ENCODE measurements around the gene VMP1.
"Not testable (repeated sequence)": the region's sequence is repeated elsewhere in the genome, so short reads cannot be mapped to it uniquely, and the experiment has no call there.

The VMP1 gene

GRCh38 chr17:59863616-59864015, 156.2 kb downstream of the VMP1 start:
- no peak overlapping the region for H3K27ac ChIP-seq (ENCODE audit: low read depth, low read length, severe bottlenecking)
- H3K4me1 ChIP-seq (ENCODE audit: control insufficient read depth, insufficient read depth, low read length, poor library complexity, severe bottlenecking): no peaks in the 10 kb centered on the region
- no peak overlapping the region for H3K4me3 ChIP-seq (ENCODE audit: extremely low read depth, insufficient read depth, low read length, poor library complexity, severe bottlenecking)
- H3K36me3 ChIP-seq (ENCODE audit: control insufficient read depth, insufficient read depth, low read length): peaks cover 51% of the 10 kb centered on the region
- no peaks in the 10 kb centered on the region for H3K9me3 ChIP-seq (ENCODE audit: control insufficient read depth, low read length)
- WGBS, 2 experiments (ENCODE audit: insufficient coverage in 2 of 2): 90 to 100% methylated on average over 2 of the region's 3 CpGs

GRCh38 chr17:59869941-59870218, 162.4 kb downstream of the VMP1 start:
- peaks cover 4% of the 10 kb centered on the region for H3K4me1 ChIP-seq (ENCODE audit: control insufficient read depth, insufficient read depth, low read length, poor library complexity, severe bottlenecking)
- peaks cover 29% of the 10 kb centered on the region for H3K36me3 ChIP-seq (ENCODE audit: control insufficient read depth, insufficient read depth, low read length)
- H3K9me3 ChIP-seq (ENCODE audit: control insufficient read depth, low read length): no peaks in the 10 kb centered on the region
- no peak overlapping the region for H3K27ac ChIP-seq (ENCODE audit: low read depth, low read length, severe bottlenecking)
- no peak overlapping the region for H3K4me3 ChIP-seq (ENCODE audit: extremely low read depth, insufficient read depth, low read length, poor library complexity, severe bottlenecking)
- WGBS, 2 experiments (ENCODE audit: insufficient coverage in 2 of 2): 100% methylated on average over 1 of the region's 1 CpG

DNA sequence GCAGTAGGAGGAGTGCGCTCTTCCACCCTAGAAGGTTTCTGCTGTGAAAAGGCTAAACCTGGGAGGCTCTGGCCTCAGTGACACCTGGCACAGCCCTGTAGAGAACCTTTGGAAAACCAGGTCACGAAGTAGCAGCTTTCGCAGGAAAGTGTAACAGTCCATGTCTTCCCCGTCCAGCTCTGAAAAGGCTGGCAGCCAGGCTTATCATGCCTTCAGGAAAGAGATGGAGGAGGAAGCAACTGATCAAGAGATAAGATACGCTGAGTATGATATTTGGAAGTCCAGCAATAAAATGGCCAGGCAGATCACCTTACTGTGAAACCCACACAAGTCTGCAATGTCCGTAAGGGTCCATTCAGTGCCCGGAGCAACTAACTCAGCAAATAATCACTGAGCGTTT, 163.0 kb downstream of the VMP1 start:
- H3K4me3 ChIP-seq (ENCODE audit: extremely low read depth, insufficient read depth, low read length, poor library complexity, severe bottlenecking): no peak overlapping the region
- peaks cover 4% of the 10 kb centered on the region for H3K4me1 ChIP-seq (ENCODE audit: control insufficient read depth, insufficient read depth, low read length, poor library complexity, severe bottlenecking)
- H3K27ac ChIP-seq (ENCODE audit: low read depth, low read length, severe bottlenecking): no peak overlapping the region
- peaks cover 31% of the 10 kb centered on the region for H3K36me3 ChIP-seq (ENCODE audit: control insufficient read depth, insufficient read depth, low read length)
- 93 to 100% methylated on average over 7 to 8 of the region's 8 CpGs for WGBS, 2 experiments (ENCODE audit: insufficient coverage in 2 of 2)
- H3K9me3 ChIP-seq (ENCODE audit: control insufficient read depth, low read length): no peaks in the 10 kb centered on the region

DNA sequence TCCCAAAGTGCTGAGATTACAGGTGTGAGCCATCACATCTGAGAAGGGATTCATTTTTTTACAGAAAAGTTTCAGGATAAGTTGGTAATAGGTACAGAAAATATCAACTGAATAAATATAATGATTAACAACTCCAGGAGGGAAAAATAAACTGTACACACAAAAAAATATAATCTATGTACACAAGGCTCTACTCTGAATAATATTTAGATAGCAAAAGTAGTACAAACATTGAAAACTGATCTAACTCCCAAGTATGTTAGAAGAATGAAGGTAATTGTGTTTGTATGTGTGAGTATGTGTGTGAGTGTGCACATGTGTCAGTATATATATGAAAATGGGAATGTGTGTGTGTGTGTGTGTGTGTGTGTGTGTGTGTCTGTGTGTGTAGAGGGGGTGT, 164.9 kb downstream of the VMP1 start:
- Histone ChIP-seq H3K27ac (ENCODE audit: low read depth, low read length, severe bottlenecking) (no peak overlapping the region), H3K36me3 (ENCODE audit: control insufficient read depth, insufficient read depth, low read length) (peaks cover 44% of the 10 kb centered on the region), H3K4me1 (ENCODE audit: control insufficient read depth, insufficient read depth, low read length, poor library complexity, severe bottlenecking) (peaks cover 4% of the 10 kb centered on the region), H3K9me3 (ENCODE audit: control insufficient read depth, low read length) (no peaks in the 10 kb centered on the region), H3K4me3 (ENCODE audit: extremely low read depth, insufficient read depth, low read length, poor library complexity, severe bottlenecking) (no peak overlapping the region)

GRCh38 chr17:59873414-59873813, 166.0 kb downstream of the VMP1 start:
- not testable (repeated sequence) for H3K27ac ChIP-seq (ENCODE audit: low read depth, low read length, severe bottlenecking); H3K4me3 ChIP-seq (ENCODE audit: extremely low read depth, insufficient read depth, low read length, poor library complexity, severe bottlenecking); H3K9me3 ChIP-seq (ENCODE audit: control insufficient read depth, low read length); H3K4me1 ChIP-seq (ENCODE audit: control insufficient read depth, insufficient read depth, low read length, poor library complexity, severe bottlenecking)
- WGBS, 2 experiments (ENCODE audit: insufficient coverage in 2 of 2): 93 to 100% methylated on average over 3 of the region's 8 CpGs
- peaks cover 50% of the 10 kb centered on the region for H3K36me3 ChIP-seq (ENCODE audit: control insufficient read depth, insufficient read depth, low read length)

- Histone ChIP-seq H3K9me3 (ENCODE audit: control insufficient read depth, low read length) (no peaks in the 10 kb centered on the region), H3K36me3 (ENCODE audit: control insufficient read depth, insufficient read depth, low read length) (peaks cover 54% of the 10 kb centered on the region), H3K27ac (ENCODE audit: low read depth, low read length, severe bottlenecking) (no peak overlapping the region), H3K4me1 (ENCODE audit: control insufficient read depth, insufficient read depth, low read length, poor library complexity, severe bottlenecking) (peaks cover 4% of the 10 kb centered on the region), H3K4me3 (ENCODE audit: extremely low read depth, insufficient read depth, low read length, poor library complexity, severe bottlenecking) (no peak overlapping the region)
- WGBS, 2 experiments (ENCODE audit: insufficient coverage in 2 of 2): 90% methylated on average over 2 of the region's 2 CpGs; no CpG with 5 or more reads in 1 of the 2 experiments
Measured at GRCh38 chr17:59874376-59874775, 166.9 kb downstream of the VMP1 start.

- no peak overlapping the region for H3K27ac ChIP-seq (ENCODE audit: low read depth, low read length, severe bottlenecking)
- WGBS, 2 experiments (ENCODE audit: insufficient coverage in 2 of 2): no CpG with 5 or more reads among the region's 3 CpGs
- H3K4me1 ChIP-seq (ENCODE audit: control insufficient read depth, insufficient read depth, low read length, poor library complexity, severe bottlenecking): no peaks in the 10 kb centered on the region
- H3K4me3 ChIP-seq (ENCODE audit: extremely low read depth, insufficient read depth, low read length, poor library complexity, severe bottlenecking): no peak overlapping the region
- peaks cover 64% of the 10 kb centered on the region for H3K36me3 ChIP-seq (ENCODE audit: control insufficient read depth, insufficient read depth, low read length)
- no peaks in the 10 kb centered on the region for H3K9me3 ChIP-seq (ENCODE audit: control insufficient read depth, low read length)
Measured at GRCh38 chr17:59876107-59876506, 168.7 kb downstream of the VMP1 start.

GRCh38 chr17:59877965-59878364, 170.5 kb downstream of the VMP1 start:
- H3K36me3 ChIP-seq (ENCODE audit: control insufficient read depth, insufficient read depth, low read length): peaks cover 66% of the 10 kb centered on the region
- no peaks in the 10 kb centered on the region for H3K4me1 ChIP-seq (ENCODE audit: control insufficient read depth, insufficient read depth, low read length, poor library complexity, severe bottlenecking)
- H3K4me3 ChIP-seq (ENCODE audit: extremely low read depth, insufficient read depth, low read length, poor library complexity, severe bottlenecking): no peak overlapping the region
- H3K27ac ChIP-seq (ENCODE audit: low read depth, low read length, severe bottlenecking): no peak overlapping the region
- WGBS, 2 experiments (ENCODE audit: insufficient coverage in 2 of 2): 97 to 100% methylated on average over 4 of the region's 5 CpGs
- no peaks in the 10 kb centered on the region for H3K9me3 ChIP-seq (ENCODE audit: control insufficient read depth, low read length)

DNA sequence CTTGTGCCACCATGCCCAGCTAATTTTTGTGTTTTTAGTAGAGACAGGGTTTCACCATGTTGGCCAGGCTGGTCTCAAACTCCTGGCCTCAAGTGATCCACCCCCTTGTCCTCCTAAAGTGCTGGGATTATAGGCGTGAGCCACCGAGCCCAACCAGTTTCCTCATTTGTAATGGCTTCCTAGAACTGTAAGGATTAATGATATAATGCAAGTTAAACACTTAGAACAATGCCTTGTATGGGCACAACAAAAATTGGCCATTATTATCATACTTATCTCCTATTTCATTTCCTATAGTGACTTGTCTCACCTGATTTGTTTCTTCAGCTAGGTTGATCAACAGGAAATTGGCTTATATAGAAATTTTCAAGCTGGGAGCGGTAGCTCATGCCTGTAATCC, 171.2 kb downstream of the VMP1 start:
- Histone ChIP-seq H3K27ac (ENCODE audit: low read depth, low read length, severe bottlenecking) (no peak overlapping the region), H3K36me3 (ENCODE audit: control insufficient read depth, insufficient read depth, low read length) (peaks cover 69% of the 10 kb centered on the region)
- no CpG with 5 or more reads among the region's 3 CpGs for WGBS, 2 experiments (ENCODE audit: insufficient coverage in 2 of 2)

GRCh38 chr17:59884861-59885260, 177.4 kb downstream of the VMP1 start:
- 95 to 97% methylated on average over 6 to 7 of the region's 9 CpGs for WGBS, 2 experiments (ENCODE audit: insufficient coverage in 2 of 2)
- H3K27ac ChIP-seq (ENCODE audit: low read depth, low read length, severe bottlenecking): no peak overlapping the region
- H3K4me3 ChIP-seq (ENCODE audit: extremely low read depth, insufficient read depth, low read length, poor library complexity, severe bottlenecking): no peak overlapping the region
- peaks cover 65% of the 10 kb centered on the region for H3K36me3 ChIP-seq (ENCODE audit: control insufficient read depth, insufficient read depth, low read length)
- no peaks in the 10 kb centered on the region for H3K4me1 ChIP-seq (ENCODE audit: control insufficient read depth, insufficient read depth, low read length, poor library complexity, severe bottlenecking)
- H3K9me3 ChIP-seq (ENCODE audit: control insufficient read depth, low read length): no peaks in the 10 kb centered on the region

More for the DNA sequence above, 171.2 kb downstream of the VMP1 start:
- Histone ChIP-seq H3K4me1 (ENCODE audit: control insufficient read depth, insufficient read depth, low read length, poor library complexity, severe bottlenecking) (no peaks in the 10 kb centered on the region), H3K4me3 (ENCODE audit: extremely low read depth, insufficient read depth, low read length, poor library complexity, severe bottlenecking) (no peak overlapping the region), H3K9me3 (ENCODE audit: control insufficient read depth, low read length) (no peaks in the 10 kb centered on the region)

GRCh38 chr17:59888145-59888750, 180.8 kb downstream of the VMP1 start:
- WGBS, 2 experiments (ENCODE audit: insufficient coverage in 2 of 2): 95 to 100% methylated on average over 6 to 7 of the region's 8 CpGs
- Histone ChIP-seq H3K9me3 (ENCODE audit: control insufficient read depth, low read length) (no peaks in the 10 kb centered on the region), H3K4me1 (ENCODE audit: control insufficient read depth, insufficient read depth, low read length, poor library complexity, severe bottlenecking) (no peaks in the 10 kb centered on the region), H3K36me3 (ENCODE audit: control insufficient read depth, insufficient read depth, low read length) (peaks cover 54% of the 10 kb centered on the region), H3K27ac (ENCODE audit: low read depth, low read length, severe bottlenecking) (no peak overlapping the region), H3K4me3 (ENCODE audit: extremely low read depth, insufficient read depth, low read length, poor library complexity, severe bottlenecking) (no peak overlapping the region)
